ENCODE results near the gene SPRED3.

SPRED3 gene

DNA sequence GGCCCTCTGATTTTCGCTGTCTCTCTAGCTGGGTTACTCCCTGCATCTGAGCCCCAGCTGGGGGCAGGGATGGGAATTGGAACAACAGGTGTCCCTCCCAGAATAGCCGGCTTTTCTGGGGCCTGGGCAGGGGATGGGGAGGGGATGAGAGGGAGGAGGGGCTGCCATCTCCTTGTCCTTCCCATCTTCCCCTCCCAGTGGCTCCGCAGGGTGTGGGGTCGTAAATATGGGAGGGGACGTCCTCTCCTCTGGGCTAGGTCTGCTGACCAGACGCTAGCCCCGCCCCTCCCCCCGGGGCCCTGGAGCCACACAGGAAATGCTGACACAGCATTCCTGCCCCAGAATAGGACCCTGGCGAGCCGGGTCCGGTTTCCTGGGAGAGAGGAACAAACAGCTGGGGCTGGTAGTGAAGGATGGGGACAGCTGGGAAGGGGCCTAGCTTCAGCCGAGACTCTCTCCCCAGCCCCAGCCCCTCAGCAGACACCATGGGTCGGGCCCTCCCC is 46.1 kb downstream of the SPRED3 start:
- in situ Hi-C loops (cut with HindIII; ENCODE audit: low pct_ligation_motif_present, low pct_unique_long_range_greater_than_20kb, low sequenced_read_pairs): no loop called here
- DNase-seq: no peak

DNA sequence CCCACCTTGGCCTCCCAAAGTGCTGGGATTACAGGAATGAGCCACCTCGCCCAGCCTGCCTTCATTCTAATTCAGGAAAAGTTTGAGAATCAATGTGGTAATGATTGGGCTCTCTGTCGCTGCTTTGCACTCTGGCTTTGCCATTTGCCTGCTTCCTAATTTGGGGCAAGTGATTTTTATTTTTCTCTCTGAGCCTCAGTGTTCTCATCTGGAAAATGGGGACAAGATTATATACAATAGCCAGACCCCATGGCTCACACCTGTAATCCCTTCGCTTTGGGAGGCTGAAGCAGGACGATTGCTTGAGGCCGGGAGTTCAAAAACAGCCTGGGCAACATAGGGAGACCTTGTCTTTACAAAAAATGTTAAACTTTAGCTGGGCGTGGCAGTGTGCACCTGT is 48.8 kb downstream of the SPRED3 start:
- in situ Hi-C loops (cut with HindIII; ENCODE audit: low pct_ligation_motif_present, low pct_unique_long_range_greater_than_20kb, low sequenced_read_pairs): no loop called here
- DNase-seq: no peak

DNA sequence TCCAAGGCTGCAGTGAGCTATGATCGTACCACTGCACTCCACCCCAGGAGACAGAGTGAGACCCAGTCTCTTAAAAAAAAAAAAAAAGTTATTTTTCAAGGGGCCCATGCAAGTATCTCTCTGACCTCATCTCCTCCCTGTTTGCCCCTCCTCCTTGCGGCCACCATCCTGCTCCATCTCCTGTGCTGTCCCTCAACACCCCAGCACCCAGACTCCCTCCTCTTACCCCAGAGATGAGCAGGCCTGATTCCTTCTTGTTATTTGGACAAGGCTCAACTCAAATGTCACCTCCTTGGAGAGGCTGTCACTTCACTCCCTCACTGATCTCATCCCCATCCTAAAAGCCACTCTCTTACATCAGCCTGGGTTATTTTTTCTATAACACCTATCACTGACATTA is 49.4 kb downstream of the SPRED3 start:
- in situ Hi-C loops (cut with HindIII; ENCODE audit: low pct_ligation_motif_present, low pct_unique_long_range_greater_than_20kb, low sequenced_read_pairs): no loop called here
- DNase-seq: no peak

DNA sequence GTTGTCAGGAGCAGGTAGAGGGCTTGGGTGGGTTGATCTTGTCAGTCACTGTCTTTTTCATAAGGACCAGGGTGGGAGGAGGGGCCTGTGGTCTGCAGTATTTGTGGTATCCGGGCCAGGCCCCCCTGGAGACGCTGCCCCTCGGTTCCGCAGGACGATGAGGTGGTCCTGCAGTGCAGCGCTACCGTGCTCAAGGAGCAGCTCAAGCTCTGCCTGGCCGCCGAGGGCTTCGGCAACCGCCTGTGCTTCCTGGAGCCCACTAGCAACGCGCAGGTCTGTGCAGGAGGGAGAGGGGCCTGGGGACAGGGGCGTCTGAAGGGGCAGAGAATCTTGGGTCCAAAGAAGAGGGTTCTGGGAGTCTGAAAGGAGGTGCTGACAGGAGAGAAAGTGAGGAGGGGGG is 52.1 kb downstream of the SPRED3 start:
- in situ Hi-C loops (cut with HindIII; ENCODE audit: low pct_ligation_motif_present, low pct_unique_long_range_greater_than_20kb, low sequenced_read_pairs): no loop called here
- DNase-seq: no peak

DNA sequence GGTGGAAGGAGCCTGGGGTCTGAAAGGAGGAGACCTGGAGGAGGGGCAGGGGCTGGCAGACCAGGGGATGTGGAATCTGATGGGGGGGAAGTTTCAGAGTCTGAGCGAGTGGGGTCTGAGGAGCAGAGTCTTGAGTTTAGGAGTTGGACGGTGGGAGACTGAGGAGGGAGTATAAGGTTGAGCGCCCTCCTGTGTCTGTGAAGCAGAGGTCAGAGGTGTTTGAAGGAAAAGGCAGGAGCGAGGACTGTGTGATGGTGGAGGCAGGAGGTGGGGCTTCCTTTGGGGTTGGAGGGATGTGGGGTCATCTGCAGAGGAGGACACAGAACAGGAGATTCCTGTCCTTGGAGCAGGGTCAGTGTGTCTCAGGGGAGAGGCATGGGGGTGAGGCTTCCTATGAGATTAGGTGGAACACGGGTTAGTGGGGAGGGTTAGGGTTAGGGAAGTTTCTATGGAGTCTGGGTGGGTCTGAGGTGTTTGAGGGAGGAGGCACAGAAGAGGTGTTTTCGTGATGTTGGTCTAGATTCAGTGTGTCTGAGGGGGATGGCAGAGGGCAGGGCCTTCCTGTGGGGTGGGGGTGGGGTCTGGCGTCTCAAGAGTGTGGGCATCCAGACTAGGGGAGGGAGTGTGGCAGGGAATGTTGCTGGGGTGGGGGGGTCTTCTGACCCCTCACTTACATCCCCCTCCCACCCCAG is 53.3 kb downstream of the SPRED3 start:
- in situ Hi-C loops (cut with HindIII; ENCODE audit: low pct_ligation_motif_present, low pct_unique_long_range_greater_than_20kb, low sequenced_read_pairs): no loop called here
- no peak for DNase-seq

DNA sequence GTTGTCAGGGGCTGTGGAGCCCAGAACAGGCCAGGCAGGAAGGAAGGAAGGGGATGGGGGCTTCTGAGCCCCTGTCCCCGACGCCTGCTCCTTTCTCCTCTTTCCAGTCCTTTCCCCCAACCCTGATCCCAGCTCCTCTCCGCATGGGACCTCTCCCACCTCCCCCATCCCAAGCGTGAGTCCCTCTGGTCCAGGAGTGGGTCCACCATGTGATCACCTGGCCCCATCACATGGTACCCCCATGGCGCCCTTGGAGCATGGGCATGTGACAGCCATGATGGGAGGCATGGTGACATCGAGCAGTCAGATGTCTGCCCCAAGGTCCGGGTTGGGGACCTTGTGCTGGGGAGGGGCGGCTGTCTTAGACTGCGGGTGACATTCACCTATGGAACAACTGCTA is 54.2 kb downstream of the SPRED3 start:
- in situ Hi-C loops (cut with HindIII; ENCODE audit: low pct_ligation_motif_present, low pct_unique_long_range_greater_than_20kb, low sequenced_read_pairs): no loop called here
- DNase-seq: no peak

DNA sequence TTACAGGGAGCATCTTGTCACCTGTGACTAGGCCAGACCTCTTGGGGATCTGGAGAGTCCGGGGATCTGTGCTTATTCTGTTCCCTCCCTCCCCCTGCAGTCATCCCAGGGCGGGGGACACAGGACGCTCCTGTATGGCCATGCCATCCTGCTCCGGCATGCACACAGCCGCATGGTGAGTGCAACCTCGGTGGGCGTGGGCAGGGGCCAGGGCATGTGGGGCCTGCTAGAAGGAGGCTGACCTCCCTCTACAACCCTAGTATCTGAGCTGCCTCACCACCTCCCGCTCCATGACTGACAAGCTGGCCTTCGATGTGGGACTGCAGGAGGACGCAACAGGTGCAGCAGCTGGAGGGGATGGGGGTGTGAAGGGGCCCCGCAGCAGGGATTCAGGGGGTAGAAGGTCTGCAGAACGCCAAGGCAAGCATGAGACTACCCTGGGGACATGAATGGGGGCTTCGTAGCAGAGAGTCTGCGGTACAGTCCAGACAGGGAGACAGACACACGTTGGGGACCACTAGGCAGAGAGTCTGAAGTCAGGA is 55.0 kb downstream of the SPRED3 start:
- in situ Hi-C loops (cut with HindIII; ENCODE audit: low pct_ligation_motif_present, low pct_unique_long_range_greater_than_20kb, low sequenced_read_pairs): no loop called here

DNA sequence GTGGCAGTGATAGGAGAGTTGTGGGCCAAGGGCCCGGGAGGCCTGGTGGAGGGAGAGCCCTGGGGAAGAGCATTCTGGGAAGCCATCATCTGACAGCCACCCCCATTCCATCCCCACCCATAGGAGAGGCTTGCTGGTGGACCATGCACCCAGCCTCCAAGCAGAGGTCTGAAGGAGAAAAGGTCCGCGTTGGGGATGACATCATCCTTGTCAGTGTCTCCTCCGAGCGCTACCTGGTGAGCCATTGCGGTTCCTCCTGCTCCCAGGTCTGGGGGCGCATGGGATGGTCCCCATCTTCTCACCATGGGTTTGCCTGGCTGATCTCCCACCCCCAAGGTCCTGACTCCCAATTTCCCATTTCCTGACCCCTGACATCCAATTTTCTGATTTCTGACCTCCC is 55.5 kb downstream of the SPRED3 start:
- no peak for DNase-seq
- in situ Hi-C loops (cut with HindIII; ENCODE audit: low pct_ligation_motif_present, low pct_unique_long_range_greater_than_20kb, low sequenced_read_pairs): no loop called here

More for the DNA sequence above, 55.0 kb downstream of the SPRED3 start:
- DNase-seq: no peak

DNA sequence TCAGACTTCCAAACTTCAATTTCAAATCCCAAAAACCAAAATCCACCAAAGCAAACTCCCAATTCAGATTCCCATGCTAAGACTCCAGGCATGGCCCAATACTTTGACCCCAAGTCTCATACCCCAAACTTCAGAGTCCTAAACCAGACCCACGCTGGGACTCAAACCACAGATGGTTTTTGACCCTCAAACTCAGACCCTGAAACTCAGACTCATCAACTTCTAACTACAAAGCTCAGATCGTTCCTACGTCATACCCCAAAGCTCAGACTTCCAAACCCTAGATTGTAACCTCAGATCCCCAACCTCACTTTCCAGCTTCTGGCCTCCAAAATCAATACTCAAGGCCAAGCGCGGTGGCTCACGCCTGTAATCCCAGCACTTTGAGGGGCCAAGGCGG is 56.9 kb downstream of the SPRED3 start:
- in situ Hi-C loops (cut with HindIII; ENCODE audit: low pct_ligation_motif_present, low pct_unique_long_range_greater_than_20kb, low sequenced_read_pairs): no loop called here
- no peak for DNase-seq

DNA sequence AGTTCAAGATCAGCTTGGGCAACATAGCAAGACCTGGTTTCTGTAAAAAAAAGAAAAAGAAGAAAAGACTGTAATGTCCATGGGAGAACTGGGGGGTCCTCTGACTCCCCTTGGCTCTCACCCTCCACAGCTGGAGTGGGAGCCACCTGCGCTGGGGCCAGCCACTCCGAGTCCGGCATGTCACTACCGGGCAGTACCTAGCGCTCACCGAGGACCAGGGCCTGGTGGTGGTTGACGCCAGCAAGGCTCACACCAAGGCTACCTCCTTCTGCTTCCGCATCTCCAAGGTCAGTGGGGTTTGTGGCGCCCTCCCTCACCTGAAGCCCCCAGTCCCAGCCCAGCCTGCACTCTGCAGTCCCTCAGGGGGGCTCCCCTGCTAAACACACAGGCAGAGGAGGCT is 59.7 kb downstream of the SPRED3 start:
- in situ Hi-C loops (cut with HindIII; ENCODE audit: low pct_ligation_motif_present, low pct_unique_long_range_greater_than_20kb, low sequenced_read_pairs): no loop called here
- no peak for DNase-seq
